WTC11 (cell line): ENCODE results near the gene SARS1. TPM values are rescaled to one million over a fixed set of nuclear protein-coding genes. Genes with fewer than 3 reads are reported as not detected.
A peak's percentile ranks its signal among the peaks of the same experiment; 100 is the strongest.

Experiments
- ATAC-seq: fragments of 200-7000 bp; cut with Tn5 transposase; 2 replicates; pipeline ENCODE4 v1.10.0; 2021; ENCODE audit warnings: mild to moderate bottlenecking, moderate library complexity
- CTCF ChIA-PET: fragments of 300-600 bp; sonication (Branson Sonifier 250); formaldehyde crosslinking; loops from one replicate; lab custom pipeline; 2021; ENCODE audit warnings: antibody characterized with exemption; lab: Charles Lee
- POLR2A ChIA-PET: fragments of 350-600 bp; sonication (Branson Sonifier 250); formaldehyde crosslinking; loops from one replicate; lab custom pipeline; 2021; ENCODE audit warnings: antibody characterized with exemption; lab: Charles Lee
- DNase-seq: peaks from one replicate; pipeline ENCODE4 v3.0.0; 2021; ENCODE audit warnings: low spot score
- H3K27ac Mint-ChIP-seq: 2 replicates; pipeline ENCODE4 v1.8.0; 2021; ENCODE audit warnings: mixed read lengths
- H3K27me3 Mint-ChIP-seq: 2 replicates; pipeline ENCODE4 v1.8.0; 2021; ENCODE audit warnings: low read depth, mild to moderate bottlenecking, moderate library complexity, mixed read lengths
- H3K36me3 Mint-ChIP-seq: 2 replicates; pipeline ENCODE4 v1.8.0; 2021; ENCODE audit warnings: mixed read lengths
- H3K4me1 Mint-ChIP-seq: 2 replicates; pipeline ENCODE4 v1.8.0; 2022; ENCODE audit warnings: mixed read lengths
- H3K4me3 Mint-ChIP-seq: 2 replicates; pipeline ENCODE4 v1.8.0; 2021; ENCODE audit warnings: mild to moderate bottlenecking, moderate library complexity, mixed read lengths
- H3K9me3 Mint-ChIP-seq: 2 replicates; pipeline ENCODE4 v1.8.0; 2021; ENCODE audit warnings: mixed read lengths
- ETV6 ChIP-seq: sonication (generic); formaldehyde crosslinking; IDR thresholded peaks from 2 replicates; pipeline ENCODE4 v1.8.1; 2022; ENCODE audit warnings: mild to moderate bottlenecking, missing genetic modification reagents
- GTF2I ChIP-seq: fragments of 250-450 bp; sonication (Bioruptor Pico); conservative IDR thresholded peaks from 2 replicates; pipeline ENCODE4 v1.4.0; 2021; ENCODE audit warnings: mild to moderate bottlenecking
- KAT7 ChIP-seq: sonication (generic); formaldehyde crosslinking; IDR thresholded peaks from 2 replicates; pipeline ENCODE4 v1.8.1; 2023; ENCODE audit warnings: missing genetic modification reagents, mild to moderate bottlenecking, borderline replicate concordance
- NR1H2 ChIP-seq: sonication (generic); formaldehyde crosslinking; IDR thresholded peaks from 2 replicates; pipeline ENCODE4 v1.9.0; 2021; ENCODE audit warnings: mild to moderate bottlenecking, moderate library complexity, missing genetic modification reagents
- SP1 ChIP-seq: sonication (generic); formaldehyde crosslinking; conservative IDR thresholded peaks from 2 replicates; pipeline ENCODE4 v1.8.1; 2022; ENCODE audit warnings: missing genetic modification reagents
- TCF7 ChIP-seq: sonication (generic); formaldehyde crosslinking; IDR thresholded peaks from 2 replicates; pipeline ENCODE4 v1.8.0; 2022; ENCODE audit warnings: mild to moderate bottlenecking, low read depth, missing genetic modification reagents, moderate library complexity
- TEAD4 ChIP-seq: sonication (generic); formaldehyde crosslinking; IDR thresholded peaks from 2 replicates; pipeline ENCODE4 v1.8.0; 2022; ENCODE audit warnings: mild to moderate bottlenecking, missing genetic modification reagents
- ZNF219 ChIP-seq: sonication (generic); formaldehyde crosslinking; IDR thresholded peaks from 2 replicates; pipeline ENCODE4 v1.8.0; 2023; ENCODE audit warnings: missing genetic modification reagents, mild to moderate bottlenecking, borderline replicate concordance
- ZNF423 ChIP-seq: fragments of 250-450 bp; sonication (Bioruptor Pico); IDR thresholded peaks from 2 replicates; pipeline ENCODE4 v2.1.2; 2022; ENCODE audit warnings: mild to moderate bottlenecking, moderate library complexity
- total RNA-seq: library from RNA; stranded (reverse); gene quantifications from 3 replicates; pipeline ENCODE4 v1.2.3, GENCODE V29; 2021
- TF ChIP-seq, protein P1 (sequence below): sonication (generic); formaldehyde crosslinking; IDR thresholded peaks from 2 replicates; pipeline ENCODE4 v1.8.0; 2023; ENCODE audit warnings: mild to moderate bottlenecking, missing genetic modification reagents
- TF ChIP-seq, protein P2 (sequence below): fragments of 250-450 bp; sonication (Bioruptor Pico); IDR thresholded peaks from 2 replicates; pipeline ENCODE4 v1.8.0; 2021; ENCODE audit warnings: mild to moderate bottlenecking
- TF ChIP-seq, protein P3 (sequence below): sonication (generic); formaldehyde crosslinking; IDR thresholded peaks from 2 replicates; pipeline ENCODE4 v1.8.1; 2022; ENCODE audit warnings: missing genetic modification reagents, borderline replicate concordance
- TF ChIP-seq, protein P4 (sequence below): sonication (generic); formaldehyde crosslinking; conservative IDR thresholded peaks from 2 replicates; pipeline ENCODE4 v1.8.1; 2022; ENCODE audit warnings: mild to moderate bottlenecking, missing genetic modification reagents
- TF ChIP-seq, protein P5 (sequence below): sonication (generic); formaldehyde crosslinking; IDR thresholded peaks from 2 replicates; pipeline ENCODE4 v1.8.0; 2022; ENCODE audit warnings: missing genetic modification reagents
- TF ChIP-seq, protein P6 (sequence below): sonication (generic); formaldehyde crosslinking; conservative IDR thresholded peaks from 2 replicates; pipeline ENCODE4 v1.8.1; 2023; ENCODE audit warnings: mild to moderate bottlenecking, low read depth, missing genetic modification reagents, moderate library complexity

SARS1 gene
- total RNA-seq, 1 experiment from 2014 or later, result 149 TPM

DNA sequence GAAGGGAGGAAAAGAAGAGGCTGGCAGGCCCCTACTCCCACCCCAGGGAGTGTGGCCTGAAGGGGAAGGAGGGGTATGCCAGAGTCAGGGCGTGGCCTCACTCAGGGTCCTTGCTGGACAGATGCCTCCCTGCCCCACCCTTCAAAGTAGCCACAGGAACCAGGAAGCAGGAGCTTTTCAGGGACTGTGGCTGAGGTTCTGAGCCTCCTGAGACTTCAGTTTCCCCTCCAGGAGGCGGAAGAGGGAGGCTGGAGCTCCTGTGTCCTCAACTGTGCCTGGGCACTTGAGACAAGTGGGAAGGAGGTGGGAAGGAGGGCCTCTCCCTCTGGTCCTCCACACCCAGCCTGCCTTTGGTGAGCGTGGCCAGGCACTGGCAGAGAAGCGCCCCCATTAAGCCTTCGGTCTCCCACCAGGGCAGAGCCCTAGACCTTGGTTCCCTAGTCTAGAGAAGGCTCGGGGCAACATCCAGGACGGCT lies 40.9 kb downstream of the SARS1 start (continued):
- TF ChIP-seq, protein P1, sequence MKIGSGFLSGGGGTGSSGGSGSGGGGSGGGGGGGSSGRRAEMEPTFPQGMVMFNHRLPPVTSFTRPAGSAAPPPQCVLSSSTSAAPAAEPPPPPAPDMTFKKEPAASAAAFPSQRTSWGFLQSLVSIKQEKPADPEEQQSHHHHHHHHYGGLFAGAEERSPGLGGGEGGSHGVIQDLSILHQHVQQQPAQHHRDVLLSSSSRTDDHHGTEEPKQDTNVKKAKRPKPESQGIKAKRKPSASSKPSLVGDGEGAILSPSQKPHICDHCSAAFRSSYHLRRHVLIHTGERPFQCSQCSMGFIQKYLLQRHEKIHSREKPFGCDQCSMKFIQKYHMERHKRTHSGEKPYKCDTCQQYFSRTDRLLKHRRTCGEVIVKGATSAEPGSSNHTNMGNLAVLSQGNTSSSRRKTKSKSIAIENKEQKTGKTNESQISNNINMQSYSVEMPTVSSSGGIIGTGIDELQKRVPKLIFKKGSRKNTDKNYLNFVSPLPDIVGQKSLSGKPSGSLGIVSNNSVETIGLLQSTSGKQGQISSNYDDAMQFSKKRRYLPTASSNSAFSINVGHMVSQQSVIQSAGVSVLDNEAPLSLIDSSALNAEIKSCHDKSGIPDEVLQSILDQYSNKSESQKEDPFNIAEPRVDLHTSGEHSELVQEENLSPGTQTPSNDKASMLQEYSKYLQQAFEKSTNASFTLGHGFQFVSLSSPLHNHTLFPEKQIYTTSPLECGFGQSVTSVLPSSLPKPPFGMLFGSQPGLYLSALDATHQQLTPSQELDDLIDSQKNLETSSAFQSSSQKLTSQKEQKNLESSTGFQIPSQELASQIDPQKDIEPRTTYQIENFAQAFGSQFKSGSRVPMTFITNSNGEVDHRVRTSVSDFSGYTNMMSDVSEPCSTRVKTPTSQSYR (CRISPR knock-in tag), result no peak
- TF ChIP-seq GTF2I (CRISPR knock-in tag) (no peak), ZNF423 (CRISPR knock-in tag) (no peak), NR1H2 (CRISPR knock-in tag) (no peak), TEAD4 (CRISPR knock-in tag) (no peak), ZNF219 (CRISPR knock-in tag) (no peak), TCF7 (CRISPR knock-in tag) (no peak)
- TF ChIP-seq, protein P2, sequence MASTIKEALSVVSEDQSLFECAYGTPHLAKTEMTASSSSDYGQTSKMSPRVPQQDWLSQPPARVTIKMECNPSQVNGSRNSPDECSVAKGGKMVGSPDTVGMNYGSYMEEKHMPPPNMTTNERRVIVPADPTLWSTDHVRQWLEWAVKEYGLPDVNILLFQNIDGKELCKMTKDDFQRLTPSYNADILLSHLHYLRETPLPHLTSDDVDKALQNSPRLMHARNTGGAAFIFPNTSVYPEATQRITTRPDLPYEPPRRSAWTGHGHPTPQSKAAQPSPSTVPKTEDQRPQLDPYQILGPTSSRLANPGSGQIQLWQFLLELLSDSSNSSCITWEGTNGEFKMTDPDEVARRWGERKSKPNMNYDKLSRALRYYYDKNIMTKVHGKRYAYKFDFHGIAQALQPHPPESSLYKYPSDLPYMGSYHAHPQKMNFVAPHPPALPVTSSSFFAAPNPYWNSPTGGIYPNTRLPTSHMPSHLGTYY, result no peak
- TF ChIP-seq, protein P3, sequence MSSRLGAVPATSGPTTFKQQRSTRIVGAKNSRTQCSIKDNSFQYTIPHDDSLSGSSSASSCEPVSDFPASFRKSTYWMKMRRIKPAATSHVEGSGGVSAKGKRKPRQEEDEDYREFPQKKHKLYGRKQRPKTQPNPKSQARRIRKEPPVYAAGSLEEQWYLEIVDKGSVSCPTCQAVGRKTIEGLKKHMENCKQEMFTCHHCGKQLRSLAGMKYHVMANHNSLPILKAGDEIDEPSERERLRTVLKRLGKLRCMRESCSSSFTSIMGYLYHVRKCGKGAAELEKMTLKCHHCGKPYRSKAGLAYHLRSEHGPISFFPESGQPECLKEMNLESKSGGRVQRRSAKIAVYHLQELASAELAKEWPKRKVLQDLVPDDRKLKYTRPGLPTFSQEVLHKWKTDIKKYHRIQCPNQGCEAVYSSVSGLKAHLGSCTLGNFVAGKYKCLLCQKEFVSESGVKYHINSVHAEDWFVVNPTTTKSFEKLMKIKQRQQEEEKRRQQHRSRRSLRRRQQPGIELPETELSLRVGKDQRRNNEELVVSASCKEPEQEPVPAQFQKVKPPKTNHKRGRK (CRISPR knock-in tag), result no peak

DNA sequence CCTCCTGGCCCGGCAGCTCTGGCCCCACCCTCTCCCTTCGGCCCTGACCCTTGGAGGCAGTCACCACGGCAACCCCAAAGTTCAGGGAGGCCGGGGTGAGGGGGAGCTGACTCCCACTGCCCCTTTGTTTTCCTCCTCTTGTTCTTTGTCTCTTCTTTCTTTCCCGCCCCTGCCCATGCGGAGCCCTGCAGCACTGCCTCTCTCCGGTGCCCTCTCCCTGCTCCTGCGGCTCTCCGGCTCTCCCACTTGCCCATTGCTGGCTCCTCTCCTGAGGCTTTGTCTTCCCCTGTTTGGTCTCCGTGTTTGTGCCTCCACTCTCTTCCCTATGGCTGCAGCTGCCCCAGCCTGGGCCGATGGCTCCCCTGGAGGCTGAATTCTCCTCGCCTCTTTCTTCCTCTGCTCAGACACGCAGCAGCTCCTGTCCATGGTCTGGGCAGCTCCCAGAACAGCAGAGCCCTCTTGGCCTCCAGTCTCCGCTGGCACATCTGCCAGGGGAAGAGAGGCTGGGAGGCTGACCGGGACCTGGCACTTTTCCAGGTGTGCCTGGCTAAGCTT lies 41.5 kb downstream of the SARS1 start:
- CTCF ChIA-PET, result interaction anchor here (0.8 to 6.0 kb wide), 17 partner anchors 9 to 278 kb away, joined by 3 to 109 read pairs (median 9); partner anchors contain the start of genes PSRC1 and SORT1

DNA sequence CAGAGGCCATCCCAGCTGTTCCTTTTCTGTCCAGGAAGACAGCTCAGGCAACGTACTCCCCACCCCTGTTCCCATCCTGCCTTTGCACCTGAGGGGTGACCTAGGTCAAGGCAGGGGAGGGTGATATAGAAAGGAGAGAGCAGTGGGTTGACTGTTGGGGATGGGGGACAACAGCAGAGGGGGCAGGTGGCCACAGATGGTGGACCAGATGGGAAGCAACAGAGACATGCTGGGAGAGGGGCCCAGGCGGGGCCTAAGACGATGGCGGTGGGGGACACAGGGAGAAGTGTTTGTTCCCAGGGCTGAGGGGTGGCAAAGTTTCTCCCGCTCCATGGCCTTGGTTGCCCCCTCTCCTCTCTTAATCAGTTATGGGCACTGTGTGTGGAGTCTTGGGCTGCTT lies 42.0 kb downstream of the SARS1 start:
- DNase-seq, result no peak
- no peak overlapping the region for H3K4me3 Mint-ChIP-seq
- ChIA-PET POLR2A (interaction anchor here (0.5 to 1.4 kb wide), 2 partner anchors 42 to 292 kb away, joined by 3 to 4 read pairs; partner anchors contain the start of genes CLCC1 and SARS1), CTCF (interaction anchor here (0.9 to 6.0 kb wide), 12 partner anchors 8 to 277 kb away, joined by 3 to 109 read pairs (median 8); partner anchors contain the start of gene SORT1)
- H3K36me3 Mint-ChIP-seq, result peaks cover 17% of the 10 kb centered on the region
- ATAC-seq, result no peak
- H3K27me3 Mint-ChIP-seq, result peaks cover 9% of the 10 kb centered on the region
- H3K27ac Mint-ChIP-seq, result peak overlapping the region; percentile 80
- peaks cover 43% of the 10 kb centered on the region for H3K4me1 Mint-ChIP-seq
- H3K9me3 Mint-ChIP-seq, result peaks cover 8% of the 10 kb centered on the region; the same call in 1 of the 2 replicates
- TF ChIP-seq, protein P4, sequence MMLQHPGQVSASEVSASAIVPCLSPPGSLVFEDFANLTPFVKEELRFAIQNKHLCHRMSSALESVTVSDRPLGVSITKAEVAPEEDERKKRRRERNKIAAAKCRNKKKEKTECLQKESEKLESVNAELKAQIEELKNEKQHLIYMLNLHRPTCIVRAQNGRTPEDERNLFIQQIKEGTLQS (CRISPR knock-in tag), result no peak
- TF ChIP-seq, protein P5, sequence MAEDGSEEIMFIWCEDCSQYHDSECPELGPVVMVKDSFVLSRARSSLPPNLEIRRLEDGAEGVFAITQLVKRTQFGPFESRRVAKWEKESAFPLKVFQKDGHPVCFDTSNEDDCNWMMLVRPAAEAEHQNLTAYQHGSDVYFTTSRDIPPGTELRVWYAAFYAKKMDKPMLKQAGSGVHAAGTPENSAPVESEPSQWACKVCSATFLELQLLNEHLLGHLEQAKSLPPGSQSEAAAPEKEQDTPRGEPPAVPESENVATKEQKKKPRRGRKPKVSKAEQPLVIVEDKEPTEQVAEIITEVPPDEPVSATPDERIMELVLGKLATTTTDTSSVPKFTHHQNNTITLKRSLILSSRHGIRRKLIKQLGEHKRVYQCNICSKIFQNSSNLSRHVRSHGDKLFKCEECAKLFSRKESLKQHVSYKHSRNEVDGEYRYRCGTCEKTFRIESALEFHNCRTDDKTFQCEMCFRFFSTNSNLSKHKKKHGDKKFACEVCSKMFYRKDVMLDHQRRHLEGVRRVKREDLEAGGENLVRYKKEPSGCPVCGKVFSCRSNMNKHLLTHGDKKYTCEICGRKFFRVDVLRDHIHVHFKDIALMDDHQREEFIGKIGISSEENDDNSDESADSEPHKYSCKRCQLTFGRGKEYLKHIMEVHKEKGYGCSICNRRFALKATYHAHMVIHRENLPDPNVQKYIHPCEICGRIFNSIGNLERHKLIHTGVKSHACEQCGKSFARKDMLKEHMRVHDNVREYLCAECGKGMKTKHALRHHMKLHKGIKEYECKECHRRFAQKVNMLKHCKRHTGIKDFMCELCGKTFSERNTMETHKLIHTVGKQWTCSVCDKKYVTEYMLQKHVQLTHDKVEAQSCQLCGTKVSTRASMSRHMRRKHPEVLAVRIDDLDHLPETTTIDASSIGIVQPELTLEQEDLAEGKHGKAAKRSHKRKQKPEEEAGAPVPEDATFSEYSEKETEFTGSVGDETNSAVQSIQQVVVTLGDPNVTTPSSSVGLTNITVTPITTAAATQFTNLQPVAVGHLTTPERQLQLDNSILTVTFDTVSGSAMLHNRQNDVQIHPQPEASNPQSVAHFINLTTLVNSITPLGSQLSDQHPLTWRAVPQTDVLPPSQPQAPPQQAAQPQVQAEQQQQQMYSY (CRISPR knock-in tag), result no peak
- TF ChIP-seq KAT7 (CRISPR knock-in tag) (no peak), SP1 (CRISPR knock-in tag) (no peak)
- TF ChIP-seq, protein P2, result no peak

More for the DNA sequence above, 41.5 kb downstream of the SARS1 start:
- DNase-seq (no peak), ATAC-seq (peak; percentile 38)
- H3K27ac Mint-ChIP-seq, result peak overlapping the region; percentile 8; the same call in 1 of the 2 replicates
- H3K27me3 Mint-ChIP-seq, result peaks cover 14% of the 10 kb centered on the region
- peaks cover 8% of the 10 kb centered on the region; the same call in 1 of the 2 replicates for H3K9me3 Mint-ChIP-seq
- H3K36me3 Mint-ChIP-seq, result peaks cover 17% of the 10 kb centered on the region
- H3K4me1 Mint-ChIP-seq, result peaks cover 39% of the 10 kb centered on the region
- peak overlapping the region; percentile 12; the same call in 1 of the 2 replicates for H3K4me3 Mint-ChIP-seq
- POLR2A ChIA-PET, result interaction anchor here (1.4 to 2.7 kb wide), 2 partner anchors 16 to 41 kb away, joined by 3 to 14 read pairs; partner anchors contain the start of gene SARS1
- 0 out of 2 replicates have a peak, but pooled peaks have one; percentile 32 for TF ChIP-seq ETV6 (CRISPR knock-in tag)
- TF ChIP-seq, protein P6, sequence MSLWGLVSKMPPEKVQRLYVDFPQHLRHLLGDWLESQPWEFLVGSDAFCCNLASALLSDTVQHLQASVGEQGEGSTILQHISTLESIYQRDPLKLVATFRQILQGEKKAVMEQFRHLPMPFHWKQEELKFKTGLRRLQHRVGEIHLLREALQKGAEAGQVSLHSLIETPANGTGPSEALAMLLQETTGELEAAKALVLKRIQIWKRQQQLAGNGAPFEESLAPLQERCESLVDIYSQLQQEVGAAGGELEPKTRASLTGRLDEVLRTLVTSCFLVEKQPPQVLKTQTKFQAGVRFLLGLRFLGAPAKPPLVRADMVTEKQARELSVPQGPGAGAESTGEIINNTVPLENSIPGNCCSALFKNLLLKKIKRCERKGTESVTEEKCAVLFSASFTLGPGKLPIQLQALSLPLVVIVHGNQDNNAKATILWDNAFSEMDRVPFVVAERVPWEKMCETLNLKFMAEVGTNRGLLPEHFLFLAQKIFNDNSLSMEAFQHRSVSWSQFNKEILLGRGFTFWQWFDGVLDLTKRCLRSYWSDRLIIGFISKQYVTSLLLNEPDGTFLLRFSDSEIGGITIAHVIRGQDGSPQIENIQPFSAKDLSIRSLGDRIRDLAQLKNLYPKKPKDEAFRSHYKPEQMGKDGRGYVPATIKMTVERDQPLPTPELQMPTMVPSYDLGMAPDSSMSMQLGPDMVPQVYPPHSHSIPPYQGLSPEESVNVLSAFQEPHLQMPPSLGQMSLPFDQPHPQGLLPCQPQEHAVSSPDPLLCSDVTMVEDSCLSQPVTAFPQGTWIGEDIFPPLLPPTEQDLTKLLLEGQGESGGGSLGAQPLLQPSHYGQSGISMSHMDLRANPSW (CRISPR knock-in tag), result no peak
